Measurements from ENCODE around the gene NFKB1.

NFKB1 gene

GRCh38 chr4:102625232-102625930 lies 124.2 kb downstream of the NFKB1 start:
- in situ Hi-C loops (cut with MboI; ENCODE audit: low sequenced_read_pairs, unreplicated experiment): loop anchor here (5.0 kb wide), 2 partner anchors 377 to 472 kb away; partner anchors contain the start of gene BDH2

GRCh38 chr4:102627831-102628523 lies 126.8 kb downstream of the NFKB1 start:
- peak; percentile 31 for DNase-seq (ENCODE audit: low spot score)
- TF ChIP-seq CTCF (IDR thresholded peaks at IDR 0.05; ENCODE audit: borderline replicate concordance, control extremely low read depth, extremely low read depth, insufficient read depth, missing control alignments): no peak
- in situ Hi-C loops (cut with MboI; ENCODE audit: low sequenced_read_pairs, unreplicated experiment): loop anchor here (5.0 kb wide), 2 partner anchors 374 to 469 kb away; partner anchors contain the start of gene BDH2

More at GRCh38 chr4:102625232-102625930, 124.2 kb downstream of the NFKB1 start:
- peak; percentile 77 for DNase-seq (ENCODE audit: low spot score)
- TF ChIP-seq CTCF (IDR thresholded peaks at IDR 0.05; ENCODE audit: borderline replicate concordance, control extremely low read depth, extremely low read depth, insufficient read depth, missing control alignments): peak; percentile 56

- DNase-seq (ENCODE audit: low spot score): no peak
- TF ChIP-seq CTCF (IDR thresholded peaks at IDR 0.05; ENCODE audit: borderline replicate concordance, control extremely low read depth, extremely low read depth, insufficient read depth, missing control alignments): no peak
- in situ Hi-C loops (cut with MboI; ENCODE audit: low sequenced_read_pairs, unreplicated experiment): loop anchor here (5.0 kb wide), 2 partner anchors 373 to 468 kb away; partner anchors contain the start of gene BDH2
Measured at GRCh38 chr4:102629673-102630072, 128.5 kb downstream of the NFKB1 start.

- in situ Hi-C loops (cut with MboI; ENCODE audit: low sequenced_read_pairs, unreplicated experiment): no loop called here
- TF ChIP-seq CTCF (IDR thresholded peaks at IDR 0.05; ENCODE audit: borderline replicate concordance, control extremely low read depth, extremely low read depth, insufficient read depth, missing control alignments): no peak
- DNase-seq (ENCODE audit: low spot score): no peak
Measured at GRCh38 chr4:102631616-102632015, 130.5 kb downstream of the NFKB1 start.

- TF ChIP-seq CTCF (IDR thresholded peaks at IDR 0.05; ENCODE audit: borderline replicate concordance, control extremely low read depth, extremely low read depth, insufficient read depth, missing control alignments): no peak
- no peak for DNase-seq (ENCODE audit: low spot score)
- in situ Hi-C loops (cut with MboI; ENCODE audit: low sequenced_read_pairs, unreplicated experiment): no loop called here
Measured at GRCh38 chr4:102632241-102633065, 131.3 kb downstream of the NFKB1 start.

- no peak for DNase-seq (ENCODE audit: low spot score)
- in situ Hi-C loops (cut with MboI; ENCODE audit: low sequenced_read_pairs, unreplicated experiment): no loop called here
- no peak for TF ChIP-seq CTCF (IDR thresholded peaks at IDR 0.05; ENCODE audit: borderline replicate concordance, control extremely low read depth, extremely low read depth, insufficient read depth, missing control alignments)
Measured at GRCh38 chr4:102633100-102633499, 131.9 kb downstream of the NFKB1 start.

All from GM13976 (cell line).